HEK293 (cell line): ENCODE results near the gene AP2A1.

ENCODE experiments used
- BCL11A ChIP-seq: fragments of 450-650 bp; formaldehyde crosslinking; IDR thresholded peaks from 2 replicates; pipeline ENCODE4 v1.5.1; 2016; ENCODE audit warnings: low read depth, missing biosample characterization, missing genetic modification characterization
- FEZF1 ChIP-seq: fragments of 450-650 bp; formaldehyde crosslinking; IDR thresholded peaks from 2 replicates; pipeline ENCODE4 v1.5.1; 2016; ENCODE audit warnings: missing biosample characterization, missing genetic modification characterization
- SP2 ChIP-seq: fragments of 450-650 bp; formaldehyde crosslinking; IDR thresholded peaks from 2 replicates; pipeline ENCODE4 v1.5.1; 2016; ENCODE audit warnings: missing biosample characterization, missing genetic modification characterization
- ZBTB48 ChIP-seq: fragments of 450-650 bp; formaldehyde crosslinking; IDR thresholded peaks from 2 replicates; pipeline ENCODE4 v1.5.1; 2016; ENCODE audit warnings: missing biosample characterization, missing genetic modification characterization
- ZNF140 ChIP-seq: fragments of 450-650 bp; formaldehyde crosslinking; IDR thresholded peaks from 2 replicates; pipeline ENCODE4 v1.5.1; 2016; ENCODE audit warnings: missing biosample characterization, missing genetic modification characterization
- ZNF221 ChIP-seq: fragments of 450-650 bp; formaldehyde crosslinking; IDR thresholded peaks from 2 replicates; pipeline ENCODE4 v1.5.1; 2017; ENCODE audit warnings: missing biosample characterization, missing genetic modification characterization, borderline replicate concordance
- ZNF274 ChIP-seq, 2 experiments: fragments of 200-500 bp in 1 of 2; fragments of 450-650 bp in 1 of 2; sonication (Bioruptor generic) in 1 of 2; formaldehyde crosslinking in 1 of 2; IDR thresholded peaks; 2 replicates each; pipeline versions ENCODE4 v1.5.1 to v1.6.1; 2014 to 2016; ENCODE audit warnings: borderline replicate concordance in 1 of 2, inconsistent platforms in 1 of 2, low read length in 1 of 2, missing biosample characterization in 1 of 2, missing genetic modification characterization in 1 of 2
- ZNF324 ChIP-seq: fragments of 450-650 bp; formaldehyde crosslinking; IDR thresholded peaks from 2 replicates; pipeline ENCODE4 v1.5.1; 2016; ENCODE audit warnings: missing biosample characterization, missing genetic modification characterization
- ZNF354C ChIP-seq: fragments of 450-650 bp; formaldehyde crosslinking; IDR thresholded peaks from 2 replicates; pipeline ENCODE4 v1.5.1; 2016; ENCODE audit warnings: missing biosample characterization, missing genetic modification characterization, low read depth, borderline replicate concordance
- ZNF571 ChIP-seq: fragments of 450-650 bp; formaldehyde crosslinking; IDR thresholded peaks from 2 replicates; pipeline ENCODE4 v1.5.0; 2017; ENCODE audit warnings: missing biosample characterization, missing genetic modification characterization
- ZNF600 ChIP-seq: fragments of 450-650 bp; formaldehyde crosslinking; IDR thresholded peaks from 2 replicates; pipeline ENCODE4 v1.5.1; 2016; ENCODE audit warnings: missing biosample characterization, missing genetic modification characterization
- ZNF624 ChIP-seq: fragments of 450-650 bp; formaldehyde crosslinking; IDR thresholded peaks from 2 replicates; pipeline ENCODE4 v1.5.1; 2017; ENCODE audit warnings: missing biosample characterization, missing genetic modification characterization
- ZNF768 ChIP-seq: fragments of 450-650 bp; formaldehyde crosslinking; IDR thresholded peaks from 2 replicates; pipeline ENCODE4 v1.5.1; 2018; ENCODE audit warnings: missing biosample characterization, mild to moderate bottlenecking, missing genetic modification characterization
- ZSCAN30 ChIP-seq: fragments of 450-650 bp; IDR thresholded peaks from 2 replicates; pipeline ENCODE4 v1.5.1; 2018; ENCODE audit warnings: missing biosample characterization, mild to moderate bottlenecking, missing genetic modification characterization, moderate library complexity
- TF ChIP-seq, protein P1 (sequence below): fragments of 450-650 bp; formaldehyde crosslinking; IDR thresholded peaks from 2 replicates; pipeline ENCODE4 v1.5.1; 2017; ENCODE audit warnings: missing biosample characterization, mild to moderate bottlenecking, missing genetic modification characterization, moderate library complexity
- TF ChIP-seq, protein P2 (sequence below): fragments of 450-650 bp; IDR thresholded peaks from 2 replicates; pipeline ENCODE4 v1.5.1; 2018; ENCODE audit warnings: missing biosample characterization, missing genetic modification characterization
- TF ChIP-seq, protein P3 (sequence below): fragments of 450-650 bp; formaldehyde crosslinking; IDR thresholded peaks from 2 replicates; pipeline ENCODE4 v1.5.1; 2017; ENCODE audit warnings: missing biosample characterization, missing genetic modification characterization
- TF ChIP-seq, protein P4 (sequence below): sonication (generic); formaldehyde crosslinking; IDR thresholded peaks from 2 replicates; pipeline ENCODE4 v1.8.1; 2022; ENCODE audit warnings: mild to moderate bottlenecking, moderate library complexity, missing genetic modification reagents
- TF ChIP-seq, protein P5 (sequence below): fragments of 450-650 bp; formaldehyde crosslinking; IDR thresholded peaks from 2 replicates; pipeline ENCODE4 v1.5.1; 2016; ENCODE audit warnings: missing biosample characterization, missing genetic modification characterization

Gene AP2A1

DNA sequence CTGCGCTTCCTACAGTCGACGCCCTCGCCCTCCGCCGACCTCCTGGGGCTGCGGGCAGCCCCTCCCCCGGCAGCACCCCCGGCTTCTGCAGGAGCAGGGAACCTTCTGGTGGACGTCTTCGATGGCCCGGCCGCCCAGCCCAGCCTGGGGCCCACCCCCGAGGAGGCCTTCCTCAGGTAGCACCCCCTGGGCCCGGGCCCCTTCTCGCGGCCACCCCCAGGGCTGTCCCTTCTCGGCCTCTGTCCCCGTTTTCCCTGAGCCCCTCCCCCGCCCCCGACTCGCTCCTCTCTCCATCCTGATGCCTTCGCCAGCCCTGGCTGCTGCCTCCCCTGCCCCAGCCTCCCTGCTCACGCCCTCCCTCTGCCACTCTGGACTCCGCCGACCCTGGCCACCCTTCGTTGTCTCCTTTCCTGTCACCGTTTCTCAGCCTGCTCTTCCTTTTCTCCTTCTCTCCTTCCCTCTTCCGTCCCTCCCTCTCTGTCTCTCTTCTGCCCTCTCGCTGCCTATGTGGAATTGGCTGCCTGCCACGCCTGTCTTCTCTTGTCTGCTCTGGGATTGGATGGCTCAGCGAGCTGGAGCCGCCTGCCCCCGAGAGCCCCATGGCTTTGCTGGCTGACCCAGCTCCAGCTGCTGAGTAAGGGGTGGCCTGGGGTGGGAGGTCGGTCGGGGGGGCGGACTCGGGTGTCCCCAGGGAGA, 35.3 kb downstream of the AP2A1 start (continued):
- TF ChIP-seq ZNF354C (tag by site-specific recombination) (no peak), ZNF221 (tag by site-specific recombination) (no peak), ZNF140 (no peak), SP2 (peak; percentile 91), ZNF324 (tag by site-specific recombination) (no peak), ZNF768 (tag by site-specific recombination) (no peak), ZNF571 (tag by site-specific recombination) (no peak), ZBTB48 (no peak), ZNF624 (tag by site-specific recombination) (no peak), BCL11A (0 out of 2 replicates have a peak, but pooled peaks have one; percentile 13), ZNF600 (tag by site-specific recombination) (no peak), FEZF1 (tag by site-specific recombination) (peak; percentile 56), ZSCAN30 (no peak), ZNF274 (IDR thresholded peaks at IDR 0.05; ENCODE audit: low read length) (no peak), ZNF274 (tag by site-specific recombination; IDR thresholded peaks at IDR 0.05; ENCODE audit: borderline replicate concordance) (no peak)
- TF ChIP-seq, protein P1, sequence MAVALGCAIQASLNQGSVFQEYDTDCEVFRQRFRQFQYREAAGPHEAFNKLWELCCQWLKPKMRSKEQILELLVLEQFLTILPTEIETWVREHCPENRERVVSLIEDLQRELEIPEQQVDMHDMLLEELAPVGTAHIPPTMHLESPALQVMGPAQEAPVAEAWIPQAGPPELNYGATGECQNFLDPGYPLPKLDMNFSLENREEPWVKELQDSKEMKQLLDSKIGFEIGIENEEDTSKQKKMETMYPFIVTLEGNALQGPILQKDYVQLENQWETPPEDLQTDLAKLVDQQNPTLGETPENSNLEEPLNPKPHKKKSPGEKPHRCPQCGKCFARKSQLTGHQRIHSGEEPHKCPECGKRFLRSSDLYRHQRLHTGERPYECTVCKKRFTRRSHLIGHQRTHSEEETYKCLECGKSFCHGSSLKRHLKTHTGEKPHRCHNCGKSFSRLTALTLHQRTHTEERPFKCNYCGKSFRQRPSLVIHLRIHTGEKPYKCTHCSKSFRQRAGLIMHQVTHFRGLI: no peak
- TF ChIP-seq, protein P2, sequence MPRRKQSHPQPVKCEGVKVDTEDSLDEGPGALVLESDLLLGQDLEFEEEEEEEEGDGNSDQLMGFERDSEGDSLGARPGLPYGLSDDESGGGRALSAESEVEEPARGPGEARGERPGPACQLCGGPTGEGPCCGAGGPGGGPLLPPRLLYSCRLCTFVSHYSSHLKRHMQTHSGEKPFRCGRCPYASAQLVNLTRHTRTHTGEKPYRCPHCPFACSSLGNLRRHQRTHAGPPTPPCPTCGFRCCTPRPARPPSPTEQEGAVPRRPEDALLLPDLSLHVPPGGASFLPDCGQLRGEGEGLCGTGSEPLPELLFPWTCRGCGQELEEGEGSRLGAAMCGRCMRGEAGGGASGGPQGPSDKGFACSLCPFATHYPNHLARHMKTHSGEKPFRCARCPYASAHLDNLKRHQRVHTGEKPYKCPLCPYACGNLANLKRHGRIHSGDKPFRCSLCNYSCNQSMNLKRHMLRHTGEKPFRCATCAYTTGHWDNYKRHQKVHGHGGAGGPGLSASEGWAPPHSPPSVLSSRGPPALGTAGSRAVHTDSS (tag by site-specific recombination): no peak
- TF ChIP-seq, protein P3, sequence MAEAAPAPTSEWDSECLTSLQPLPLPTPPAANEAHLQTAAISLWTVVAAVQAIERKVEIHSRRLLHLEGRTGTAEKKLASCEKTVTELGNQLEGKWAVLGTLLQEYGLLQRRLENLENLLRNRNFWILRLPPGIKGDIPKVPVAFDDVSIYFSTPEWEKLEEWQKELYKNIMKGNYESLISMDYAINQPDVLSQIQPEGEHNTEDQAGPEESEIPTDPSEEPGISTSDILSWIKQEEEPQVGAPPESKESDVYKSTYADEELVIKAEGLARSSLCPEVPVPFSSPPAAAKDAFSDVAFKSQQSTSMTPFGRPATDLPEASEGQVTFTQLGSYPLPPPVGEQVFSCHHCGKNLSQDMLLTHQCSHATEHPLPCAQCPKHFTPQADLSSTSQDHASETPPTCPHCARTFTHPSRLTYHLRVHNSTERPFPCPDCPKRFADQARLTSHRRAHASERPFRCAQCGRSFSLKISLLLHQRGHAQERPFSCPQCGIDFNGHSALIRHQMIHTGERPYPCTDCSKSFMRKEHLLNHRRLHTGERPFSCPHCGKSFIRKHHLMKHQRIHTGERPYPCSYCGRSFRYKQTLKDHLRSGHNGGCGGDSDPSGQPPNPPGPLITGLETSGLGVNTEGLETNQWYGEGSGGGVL: no peak
- TF ChIP-seq, protein P4, sequence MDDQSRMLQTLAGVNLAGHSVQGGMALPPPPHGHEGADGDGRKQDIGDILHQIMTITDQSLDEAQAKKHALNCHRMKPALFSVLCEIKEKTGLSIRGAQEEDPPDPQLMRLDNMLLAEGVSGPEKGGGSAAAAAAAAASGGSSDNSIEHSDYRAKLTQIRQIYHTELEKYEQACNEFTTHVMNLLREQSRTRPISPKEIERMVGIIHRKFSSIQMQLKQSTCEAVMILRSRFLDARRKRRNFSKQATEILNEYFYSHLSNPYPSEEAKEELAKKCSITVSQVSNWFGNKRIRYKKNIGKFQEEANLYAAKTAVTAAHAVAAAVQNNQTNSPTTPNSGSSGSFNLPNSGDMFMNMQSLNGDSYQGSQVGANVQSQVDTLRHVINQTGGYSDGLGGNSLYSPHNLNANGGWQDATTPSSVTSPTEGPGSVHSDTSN (CRISPR knock-in tag): no peak
- TF ChIP-seq, protein P5, sequence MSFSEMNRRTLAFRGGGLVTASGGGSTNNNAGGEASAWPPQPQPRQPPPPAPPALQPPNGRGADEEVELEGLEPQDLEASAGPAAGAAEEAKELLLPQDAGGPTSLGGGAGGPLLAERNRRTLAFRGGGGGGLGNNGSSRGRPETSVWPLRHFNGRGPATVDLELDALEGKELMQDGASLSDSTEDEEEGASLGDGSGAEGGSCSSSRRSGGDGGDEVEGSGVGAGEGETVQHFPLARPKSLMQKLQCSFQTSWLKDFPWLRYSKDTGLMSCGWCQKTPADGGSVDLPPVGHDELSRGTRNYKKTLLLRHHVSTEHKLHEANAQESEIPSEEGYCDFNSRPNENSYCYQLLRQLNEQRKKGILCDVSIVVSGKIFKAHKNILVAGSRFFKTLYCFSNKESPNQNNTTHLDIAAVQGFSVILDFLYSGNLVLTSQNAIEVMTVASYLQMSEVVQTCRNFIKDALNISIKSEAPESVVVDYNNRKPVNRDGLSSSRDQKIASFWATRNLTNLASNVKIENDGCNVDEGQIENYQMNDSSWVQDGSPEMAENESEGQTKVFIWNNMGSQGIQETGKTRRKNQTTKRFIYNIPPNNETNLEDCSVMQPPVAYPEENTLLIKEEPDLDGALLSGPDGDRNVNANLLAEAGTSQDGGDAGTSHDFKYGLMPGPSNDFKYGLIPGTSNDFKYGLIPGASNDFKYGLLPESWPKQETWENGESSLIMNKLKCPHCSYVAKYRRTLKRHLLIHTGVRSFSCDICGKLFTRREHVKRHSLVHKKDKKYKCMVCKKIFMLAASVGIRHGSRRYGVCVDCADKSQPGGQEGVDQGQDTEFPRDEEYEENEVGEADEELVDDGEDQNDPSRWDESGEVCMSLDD: no peak
